BE2C (cell line): ENCODE results near the gene INSIG1.

Source experiments
- DNase-seq: peaks from one replicate; pipeline ENCODE4 v3.0.0-alpha.2; 2020
- H3K27me3 ChIP-seq: fragments of 250-450 bp; sonication (Bioruptor Pico); 2 replicates; pipeline ENCODE4 v1.5.1; 2020; ENCODE audit warnings: mild to moderate bottlenecking
- H3K36me3 ChIP-seq: fragments of 250-450 bp; sonication (Bioruptor Pico); 2 replicates; pipeline ENCODE4 v1.5.1; 2020; ENCODE audit warnings: mild to moderate bottlenecking
- H3K4me1 ChIP-seq: fragments of 250-450 bp; sonication (Bioruptor Pico); 2 replicates; pipeline ENCODE4 v1.5.1; 2020
- H3K4me3 ChIP-seq: 2 replicates; pipeline ENCODE4 v1.5.1; 2011; ENCODE audit warnings: low read depth, low read length
- H3K9me3 ChIP-seq: fragments of 250-450 bp; sonication (Bioruptor Pico); 2 replicates; pipeline ENCODE4 v1.5.1; 2020
- TF ChIP-seq, protein P1 (sequence below): IDR thresholded peaks from 2 replicates; pipeline ENCODE4 v1.5.1; 2012; ENCODE audit warnings: mild to moderate bottlenecking, low read depth, low read length

INSIG1 gene

DNA sequence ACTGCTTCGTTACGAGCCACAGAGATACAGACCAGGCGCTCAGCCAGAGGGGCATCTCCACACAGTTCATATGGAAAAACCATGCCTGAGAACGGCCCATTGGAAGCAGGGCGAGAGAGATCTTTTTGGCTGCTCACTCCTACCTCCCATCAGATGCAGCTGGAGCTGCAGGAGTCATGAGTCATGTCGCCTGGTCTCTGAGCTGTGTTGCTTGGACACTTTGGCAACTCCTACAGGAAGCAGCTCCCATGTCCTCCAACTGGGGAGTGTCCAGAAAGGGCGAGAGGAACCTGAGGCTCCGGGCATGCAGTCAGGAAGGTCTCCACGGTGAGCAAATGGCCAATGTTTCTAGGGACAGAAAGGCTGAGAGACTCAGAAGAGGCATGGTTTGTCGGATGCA lies 24.9 kb downstream of the INSIG1 start:
- no peaks in the 10 kb centered on the region for H3K9me3 ChIP-seq

DNA sequence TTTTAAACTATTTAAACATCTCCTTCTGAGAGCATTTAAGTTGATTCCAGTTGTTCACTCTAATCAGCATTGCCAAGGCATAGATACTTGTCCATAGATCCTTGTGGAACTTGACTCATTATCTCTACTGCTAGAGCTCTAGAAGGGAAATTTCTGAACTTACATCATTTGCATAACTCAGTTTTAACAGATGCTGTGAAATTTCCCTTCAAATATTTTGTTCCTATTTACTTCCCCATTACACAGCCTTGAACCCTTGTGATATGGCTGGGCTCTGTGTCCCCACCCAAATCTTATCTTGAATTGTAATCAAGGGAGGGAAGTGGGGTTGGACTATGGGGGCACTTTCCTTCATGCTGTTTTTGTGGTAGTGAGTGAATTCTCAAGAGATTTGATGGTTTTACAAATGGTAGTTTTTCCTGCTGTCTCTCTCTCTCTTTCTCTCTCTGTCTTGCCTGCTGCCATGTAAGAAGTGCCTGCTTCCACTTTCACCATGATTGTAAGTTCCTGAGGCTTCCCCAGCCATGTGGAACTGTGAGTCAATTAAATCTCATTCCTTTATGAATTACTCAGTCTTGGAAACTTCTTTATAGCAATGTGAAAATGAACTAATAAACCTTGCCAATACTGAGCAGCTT lies 25.4 kb downstream of the INSIG1 start:
- TF ChIP-seq, protein P1, sequence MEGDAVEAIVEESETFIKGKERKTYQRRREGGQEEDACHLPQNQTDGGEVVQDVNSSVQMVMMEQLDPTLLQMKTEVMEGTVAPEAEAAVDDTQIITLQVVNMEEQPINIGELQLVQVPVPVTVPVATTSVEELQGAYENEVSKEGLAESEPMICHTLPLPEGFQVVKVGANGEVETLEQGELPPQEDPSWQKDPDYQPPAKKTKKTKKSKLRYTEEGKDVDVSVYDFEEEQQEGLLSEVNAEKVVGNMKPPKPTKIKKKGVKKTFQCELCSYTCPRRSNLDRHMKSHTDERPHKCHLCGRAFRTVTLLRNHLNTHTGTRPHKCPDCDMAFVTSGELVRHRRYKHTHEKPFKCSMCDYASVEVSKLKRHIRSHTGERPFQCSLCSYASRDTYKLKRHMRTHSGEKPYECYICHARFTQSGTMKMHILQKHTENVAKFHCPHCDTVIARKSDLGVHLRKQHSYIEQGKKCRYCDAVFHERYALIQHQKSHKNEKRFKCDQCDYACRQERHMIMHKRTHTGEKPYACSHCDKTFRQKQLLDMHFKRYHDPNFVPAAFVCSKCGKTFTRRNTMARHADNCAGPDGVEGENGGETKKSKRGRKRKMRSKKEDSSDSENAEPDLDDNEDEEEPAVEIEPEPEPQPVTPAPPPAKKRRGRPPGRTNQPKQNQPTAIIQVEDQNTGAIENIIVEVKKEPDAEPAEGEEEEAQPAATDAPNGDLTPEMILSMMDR, result no peak
- no peak overlapping the region for H3K4me3 ChIP-seq
- no peaks in the 10 kb centered on the region for H3K9me3 ChIP-seq
- no peak for DNase-seq
- peaks cover 3% of the 10 kb centered on the region for H3K4me1 ChIP-seq
- H3K36me3 ChIP-seq, result no peaks in the 10 kb centered on the region
- H3K27me3 ChIP-seq, result peaks cover 9% of the 10 kb centered on the region; the same call in 1 of the 2 replicates

More for the DNA sequence above, 24.9 kb downstream of the INSIG1 start:
- Histone ChIP-seq H3K4me3 (no peak overlapping the region), H3K27me3 (peaks cover 9% of the 10 kb centered on the region; the same call in 1 of the 2 replicates), H3K36me3 (no peaks in the 10 kb centered on the region), H3K4me1 (peaks cover 3% of the 10 kb centered on the region)
- TF ChIP-seq, protein P1, result no peak
- DNase-seq, result no peak

- TF ChIP-seq, protein P1, result no peak
- peaks cover 3% of the 10 kb centered on the region for H3K4me1 ChIP-seq
Observed at GRCh38 chr7:155324012-155324917, 26.6 kb downstream of the INSIG1 start.

DNA sequence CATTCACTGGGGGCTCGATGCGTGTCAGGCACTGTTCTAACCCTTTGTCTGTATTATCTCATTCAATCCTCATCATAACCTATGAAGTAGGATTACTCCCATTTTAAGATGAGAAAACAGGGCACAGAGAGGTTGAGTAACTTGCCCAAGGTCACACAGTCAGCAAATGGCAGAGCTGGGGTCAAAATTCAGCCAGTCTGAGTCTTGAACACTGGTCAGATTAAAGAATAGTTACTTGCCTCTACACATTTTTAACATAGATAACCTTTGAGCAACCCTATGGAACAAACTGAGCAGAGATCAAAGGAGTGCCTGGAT lies 27.2 kb downstream of the INSIG1 start:
- TF ChIP-seq, protein P1, result no peak

More at GRCh38 chr7:155324012-155324917, 26.6 kb downstream of the INSIG1 start:
- no peaks in the 10 kb centered on the region for H3K36me3 ChIP-seq
- no peak for DNase-seq
- H3K27me3 ChIP-seq, result peaks cover 9% of the 10 kb centered on the region; the same call in 1 of the 2 replicates
- no peaks in the 10 kb centered on the region for H3K9me3 ChIP-seq
- H3K4me3 ChIP-seq, result no peak overlapping the region

GRCh38 chr7:155326385-155326784 lies 28.7 kb downstream of the INSIG1 start:
- Histone ChIP-seq H3K4me1 (peaks cover 3% of the 10 kb centered on the region), H3K36me3 (no peaks in the 10 kb centered on the region), H3K27me3 (peaks cover 9% of the 10 kb centered on the region; the same call in 1 of the 2 replicates), H3K9me3 (no peaks in the 10 kb centered on the region), H3K4me3 (no peak overlapping the region)
- DNase-seq, result no peak
- TF ChIP-seq, protein P1, result no peak

More for the DNA sequence above, 27.2 kb downstream of the INSIG1 start:
- Histone ChIP-seq H3K27me3 (peaks cover 9% of the 10 kb centered on the region; the same call in 1 of the 2 replicates), H3K4me3 (no peak overlapping the region), H3K9me3 (no peaks in the 10 kb centered on the region), H3K36me3 (no peaks in the 10 kb centered on the region), H3K4me1 (peaks cover 3% of the 10 kb centered on the region)
- no peak for DNase-seq
